Astrocyte of the cerebellum (primary cell): Measurements from ENCODE around the gene GATA3.

ENCODE experiments used
- DNase-seq: peaks from one replicate; pipeline ENCODE4 v3.0.0-alpha.2; 2011; ENCODE audit warnings: low read depth
- H3K4me3 ChIP-seq: 2 replicates; pipeline ENCODE4 v1.5.1; 2011; ENCODE audit warnings: mild to moderate bottlenecking, low read depth, low read length, moderate library complexity
- CTCF ChIP-seq: IDR thresholded peaks from 2 replicates; pipeline ENCODE4 v1.5.1; 2012; ENCODE audit warnings: low read length, low read depth, moderate library complexity, mild to moderate bottlenecking; ENCODE audit errors: missing control alignments
- in situ Hi-C: cut with HindIII; loops from 2 replicates; pipeline ENCODE4 v1.10.0; 2017; ENCODE audit warnings: low sequenced_read_pairs

GATA3 gene

GRCh38 chr10:8051109-8051821, 3.2 kb upstream of the GATA3 start:
- in situ Hi-C loops: no loop called here
- TF ChIP-seq CTCF: no peak
- H3K4me3 ChIP-seq: no peak overlapping the region
- no peak for DNase-seq

- no peak overlapping the region for H3K4me3 ChIP-seq
- in situ Hi-C loops: no loop called here
- no peak for DNase-seq
- TF ChIP-seq CTCF: no peak
Observed at GRCh38 chr10:8051851-8052257, 2.6 kb upstream of the GATA3 start.

GRCh38 chr10:8052341-8052955, 2.0 kb upstream of the GATA3 start:
- no peak overlapping the region for H3K4me3 ChIP-seq
- no peak for DNase-seq
- TF ChIP-seq CTCF: no peak
- in situ Hi-C loops: no loop called here

GRCh38 chr10:8052956-8053445, 1.5 kb upstream of the GATA3 start:
- TF ChIP-seq CTCF: no peak
- in situ Hi-C loops: no loop called here
- no peak for DNase-seq
- H3K4me3 ChIP-seq: no peak overlapping the region

GRCh38 chr10:8053446-8054243, 843 bp upstream of the GATA3 start:
- in situ Hi-C loops: no loop called here
- H3K4me3 ChIP-seq: peak overlapping the region; percentile 36
- TF ChIP-seq CTCF: peak; percentile 66
- DNase-seq: peak; percentile 23

GRCh38 chr10:8054244-8054493, 319 bp upstream of the GATA3 start:
- DNase-seq: no peak
- in situ Hi-C loops: no loop called here
- H3K4me3 ChIP-seq: peak overlapping the region; percentile 36
- TF ChIP-seq CTCF: no peak
